Measurements from ENCODE around the gene IBA57. TPM values are rescaled to one million over a fixed set of nuclear protein-coding genes. Genes with fewer than 3 reads are reported as not detected.
A peak's percentile ranks its signal among the peaks of the same experiment; 100 is the strongest.

The IBA57 gene
- total and polyA plus RNA-seq, 4 experiments from 2014 or later, result 1.3 to 12.0 (median 6.9) TPM

DNA sequence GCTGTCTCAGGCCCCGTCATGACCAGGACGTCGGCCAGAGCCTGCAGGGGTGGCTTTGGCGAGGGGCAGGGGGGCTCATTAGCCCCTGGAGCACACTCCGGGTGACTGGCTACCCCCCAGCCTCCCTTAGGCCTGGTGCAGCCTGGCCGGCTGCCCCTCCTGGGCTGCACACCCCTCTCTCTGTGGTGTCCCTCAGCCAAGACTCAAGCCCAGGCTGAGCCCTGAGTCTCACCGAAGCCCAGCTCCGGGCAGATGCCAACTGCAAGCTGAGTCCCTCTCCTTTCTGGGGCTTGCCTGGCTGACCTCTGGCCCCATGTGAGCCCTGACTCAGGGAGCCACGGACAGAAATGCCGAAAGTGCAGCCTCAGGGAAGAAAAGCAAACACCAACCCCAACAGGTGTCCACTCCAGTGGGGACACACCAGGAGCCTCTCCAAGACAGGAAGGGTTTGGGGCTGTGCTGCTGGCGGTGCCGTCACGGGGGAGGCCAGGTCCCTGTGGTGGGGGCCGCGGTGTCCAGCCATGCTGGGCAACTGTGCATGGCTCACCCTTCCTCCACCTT is 5.3 kb upstream of the IBA57 start:
- Histone ChIP-seq H3K27ac (ENCODE audit: low read depth, low read length) (no peak overlapping the region), H3K27me3 (ENCODE audit: insufficient read depth, low read length) (no peaks in the 10 kb centered on the region), H3K9me3 (ENCODE audit: control insufficient read depth in 1 of 2, low read length in 2 of 2) (no peaks in the 10 kb centered on the region), H3K36me3 (ENCODE audit: insufficient read depth, low read length) (no peaks in the 10 kb centered on the region), H3K4me3 (ENCODE audit: low read length in 2 of 2) (no peak overlapping the region), H3K4me1 (ENCODE audit: insufficient read depth, low read length) (peaks cover 25% of the 10 kb centered on the region)
- Mint-ChIP-seq H3K4me1 (peaks cover 9 to 34% (median 21%) of the 10 kb centered on the region in 4 donors), H3K9me3 (no peaks in the 10 kb centered on the region), H3K27me3 (no peaks in the 10 kb centered on the region), H3K4me3 (no peak overlapping the region), H3K36me3 (no peaks in the 10 kb centered on the region), H3K27ac (no peak overlapping the region)
- intact Hi-C loops (cut with micrococcal nuclease), result loop anchor here (10.0 kb wide), 1 partner anchor 395 kb away; no protein-coding TSS in a partner anchor
- ChIA-PET CTCF (ENCODE audit: partially characterized antibody) (interaction anchor here (1.3 kb wide), 1 partner anchor 30 kb away, joined by 3 read pairs; no protein-coding TSS in a partner anchor), POLR2A (ENCODE audit: partially characterized antibody) (interaction anchor here (1.0 to 2.2 kb wide), 2 partner anchors 20 kb away, joined by 3 to 9 read pairs; partner anchors contain the start of gene GUK1)
- DNase-seq, result peak in 1 of 5 donors; percentile 12

DNA sequence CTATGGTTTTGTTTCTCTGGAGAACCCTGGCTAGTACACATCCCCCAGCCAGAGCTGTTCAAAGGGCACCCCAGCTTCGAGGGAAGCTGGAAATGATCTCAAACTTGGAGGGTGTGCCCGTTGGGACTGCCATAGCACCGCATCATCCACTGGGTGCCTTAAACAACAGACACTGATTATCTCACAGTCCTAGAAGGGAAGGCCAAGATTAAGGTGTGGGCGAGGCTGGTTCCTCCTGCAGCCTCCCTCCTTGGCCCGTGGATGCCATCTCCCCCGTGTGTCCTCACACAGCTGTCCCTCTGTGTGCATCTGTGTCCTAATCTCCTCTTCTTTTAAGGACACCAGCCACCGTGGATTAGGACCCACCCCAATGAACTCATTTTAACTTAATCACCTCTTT is 4.2 kb upstream of the IBA57 start:
- H3K4me3 Mint-ChIP-seq, result peak overlapping the region in 1 of 8 donors; percentile 25
- POLR2A ChIA-PET (ENCODE audit: partially characterized antibody), result interaction anchor here (1.3 to 2.2 kb wide), 2 partner anchors 19 to 21 kb away, joined by 3 to 9 read pairs; partner anchors contain the start of gene GUK1

DNA sequence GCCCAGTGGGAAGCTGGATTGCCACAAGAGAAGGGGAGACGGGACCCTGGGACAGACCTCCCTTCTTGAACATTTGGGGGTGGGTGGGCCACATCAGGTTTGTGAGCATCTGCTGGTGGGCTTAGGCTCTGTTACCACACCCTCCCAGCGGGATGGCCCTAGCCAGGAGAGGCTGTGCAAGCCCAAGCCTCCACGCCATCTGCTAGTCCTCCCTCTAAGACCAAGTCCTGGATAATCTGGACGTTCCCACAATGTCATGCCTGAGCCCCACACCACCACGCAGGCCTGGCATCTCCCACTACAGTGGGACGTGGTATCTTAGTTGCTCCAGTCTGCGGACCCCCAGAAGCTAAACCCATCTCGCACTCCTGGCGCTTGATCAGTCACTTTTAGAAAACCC is 3.7 kb upstream of the IBA57 start:
- CTCF ChIA-PET (ENCODE audit: partially characterized antibody), result interaction anchor here (0.6 to 1.3 kb wide), 3 partner anchors 9 to 298 kb away, joined by 3 read pairs; no protein-coding TSS in a partner anchor
- peaks cover 11 to 47% (median 26%) of the 10 kb centered on the region in 4 donors for H3K4me1 Mint-ChIP-seq
- no peak overlapping the region for H3K4me3 ChIP-seq (ENCODE audit: low read length in 2 of 2)
- H3K27me3 Mint-ChIP-seq, result no peaks in the 10 kb centered on the region
- H3K36me3 ChIP-seq (ENCODE audit: insufficient read depth, low read length), result no peaks in the 10 kb centered on the region
- POLR2A ChIA-PET (ENCODE audit: partially characterized antibody), result interaction anchor here (1.3 to 2.2 kb wide), 3 partner anchors 19 to 21 kb away, joined by 3 to 9 read pairs (median 4); partner anchors contain the start of gene GUK1
- H3K27ac ChIP-seq (ENCODE audit: low read depth, low read length), result no peak overlapping the region
- peak overlapping the region in 1 of 8 donors; percentile 25 for H3K4me3 Mint-ChIP-seq
- no peak for DNase-seq
- intact Hi-C loops (cut with micrococcal nuclease), result loop anchor here (10.0 kb wide), 1 partner anchor 397 kb away; no protein-coding TSS in a partner anchor
- H3K9me3 ChIP-seq (ENCODE audit: control insufficient read depth in 1 of 2, low read length in 2 of 2), result no peaks in the 10 kb centered on the region
- no peaks in the 10 kb centered on the region for H3K9me3 Mint-ChIP-seq
- H3K36me3 Mint-ChIP-seq, result peaks cover 0 to 2% of the 10 kb centered on the region in 2 donors
- peak overlapping the region in 5 of 7 donors; percentile 47 to 79 (median 68) for H3K27ac Mint-ChIP-seq
- H3K4me1 ChIP-seq (ENCODE audit: insufficient read depth, low read length), result peaks cover 31% of the 10 kb centered on the region
- H3K27me3 ChIP-seq (ENCODE audit: insufficient read depth, low read length), result no peaks in the 10 kb centered on the region

More for the DNA sequence above, 4.2 kb upstream of the IBA57 start:
- Histone ChIP-seq H3K27me3 (ENCODE audit: insufficient read depth, low read length) (no peaks in the 10 kb centered on the region), H3K36me3 (ENCODE audit: insufficient read depth, low read length) (no peaks in the 10 kb centered on the region), H3K4me1 (ENCODE audit: insufficient read depth, low read length) (peaks cover 26% of the 10 kb centered on the region), H3K27ac (ENCODE audit: low read depth, low read length) (no peak overlapping the region), H3K4me3 (ENCODE audit: low read length in 2 of 2) (no peak overlapping the region), H3K9me3 (ENCODE audit: control insufficient read depth in 1 of 2, low read length in 2 of 2) (no peaks in the 10 kb centered on the region)
- CTCF ChIA-PET (ENCODE audit: partially characterized antibody), result interaction anchor here (1.3 kb wide), 1 partner anchor 31 kb away, joined by 3 read pairs; no protein-coding TSS in a partner anchor
- peaks cover 0 to 2% of the 10 kb centered on the region in 2 donors for H3K36me3 Mint-ChIP-seq
- H3K9me3 Mint-ChIP-seq, result no peaks in the 10 kb centered on the region
- intact Hi-C loops (cut with micrococcal nuclease), result loop anchor here (10.0 kb wide), 1 partner anchor 397 kb away; no protein-coding TSS in a partner anchor
- H3K27me3 Mint-ChIP-seq, result no peaks in the 10 kb centered on the region
- peak overlapping the region in 5 of 7 donors; percentile 59 to 72 (median 68) for H3K27ac Mint-ChIP-seq
- peaks cover 7 to 42% (median 22%) of the 10 kb centered on the region in 4 donors for H3K4me1 Mint-ChIP-seq
- DNase-seq, result no peak

DNA sequence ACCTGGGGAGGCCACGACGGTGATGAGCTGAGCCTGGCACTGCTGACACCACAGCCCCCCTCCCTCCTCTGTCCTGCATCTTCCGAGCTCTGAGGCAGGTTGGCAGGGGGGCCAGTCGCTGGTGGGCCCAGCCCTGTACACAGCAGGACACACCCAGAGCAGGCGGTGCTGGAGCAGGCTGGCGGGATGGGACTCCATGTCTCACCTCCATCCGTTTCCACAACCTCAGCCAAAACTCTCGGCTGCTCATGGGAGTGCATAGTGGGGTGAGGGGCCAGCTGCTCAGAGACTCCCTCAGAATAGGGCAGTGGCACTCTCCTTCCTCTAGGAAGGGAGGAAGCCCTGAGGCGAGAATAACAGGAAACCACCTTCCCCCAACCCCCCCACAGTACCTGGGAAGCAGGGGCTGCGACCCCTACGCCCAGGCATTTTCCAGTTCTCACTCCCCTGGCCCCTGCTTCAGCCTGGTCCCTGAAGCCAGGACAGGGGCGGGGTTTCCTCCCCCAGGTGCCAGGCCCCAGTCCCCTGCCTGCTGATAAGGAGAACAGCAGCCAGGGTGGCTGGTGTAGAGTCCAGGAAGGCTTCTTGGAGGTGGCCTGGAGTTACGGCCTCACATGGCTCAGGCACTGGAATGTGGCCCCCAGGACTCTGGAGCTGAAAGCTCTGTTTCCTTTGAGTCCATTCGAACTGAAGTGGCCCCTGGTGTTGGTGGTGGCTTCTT is 3.2 kb upstream of the IBA57 start:
- H3K27me3 Mint-ChIP-seq, result no peaks in the 10 kb centered on the region
- H3K27ac ChIP-seq (ENCODE audit: low read depth, low read length), result no peak overlapping the region
- CTCF ChIA-PET (ENCODE audit: partially characterized antibody), result interaction anchor here (0.6 to 1.3 kb wide), 3 partner anchors 9 to 297 kb away, joined by 3 read pairs; no protein-coding TSS in a partner anchor
- peak in 1 of 5 donors; percentile 49 for DNase-seq
- POLR2A ChIA-PET (ENCODE audit: partially characterized antibody), result interaction anchor here (1.3 to 2.2 kb wide), 3 partner anchors 19 to 22 kb away, joined by 3 to 9 read pairs (median 4); partner anchors contain the start of gene GUK1
- peaks cover 12 to 50% (median 28%) of the 10 kb centered on the region in 4 donors for H3K4me1 Mint-ChIP-seq
- H3K4me3 ChIP-seq (ENCODE audit: low read length in 2 of 2), result no peak overlapping the region
- no peaks in the 10 kb centered on the region for H3K27me3 ChIP-seq (ENCODE audit: insufficient read depth, low read length)
- H3K36me3 ChIP-seq (ENCODE audit: insufficient read depth, low read length), result no peaks in the 10 kb centered on the region
- intact Hi-C loops (cut with micrococcal nuclease), result loop anchor here (10.0 kb wide), 1 partner anchor 398 kb away; no protein-coding TSS in a partner anchor
- H3K4me3 Mint-ChIP-seq, result no peak overlapping the region
- H3K9me3 Mint-ChIP-seq, result no peaks in the 10 kb centered on the region
- no peaks in the 10 kb centered on the region for H3K9me3 ChIP-seq (ENCODE audit: control insufficient read depth in 1 of 2, low read length in 2 of 2)
- H3K36me3 Mint-ChIP-seq, result peaks cover 0 to 2% of the 10 kb centered on the region in 2 donors
- H3K27ac Mint-ChIP-seq, result peak overlapping the region in 5 of 7 donors; percentile 15 to 70 (median 66)
- H3K4me1 ChIP-seq (ENCODE audit: insufficient read depth, low read length), result peaks cover 37% of the 10 kb centered on the region

DNA sequence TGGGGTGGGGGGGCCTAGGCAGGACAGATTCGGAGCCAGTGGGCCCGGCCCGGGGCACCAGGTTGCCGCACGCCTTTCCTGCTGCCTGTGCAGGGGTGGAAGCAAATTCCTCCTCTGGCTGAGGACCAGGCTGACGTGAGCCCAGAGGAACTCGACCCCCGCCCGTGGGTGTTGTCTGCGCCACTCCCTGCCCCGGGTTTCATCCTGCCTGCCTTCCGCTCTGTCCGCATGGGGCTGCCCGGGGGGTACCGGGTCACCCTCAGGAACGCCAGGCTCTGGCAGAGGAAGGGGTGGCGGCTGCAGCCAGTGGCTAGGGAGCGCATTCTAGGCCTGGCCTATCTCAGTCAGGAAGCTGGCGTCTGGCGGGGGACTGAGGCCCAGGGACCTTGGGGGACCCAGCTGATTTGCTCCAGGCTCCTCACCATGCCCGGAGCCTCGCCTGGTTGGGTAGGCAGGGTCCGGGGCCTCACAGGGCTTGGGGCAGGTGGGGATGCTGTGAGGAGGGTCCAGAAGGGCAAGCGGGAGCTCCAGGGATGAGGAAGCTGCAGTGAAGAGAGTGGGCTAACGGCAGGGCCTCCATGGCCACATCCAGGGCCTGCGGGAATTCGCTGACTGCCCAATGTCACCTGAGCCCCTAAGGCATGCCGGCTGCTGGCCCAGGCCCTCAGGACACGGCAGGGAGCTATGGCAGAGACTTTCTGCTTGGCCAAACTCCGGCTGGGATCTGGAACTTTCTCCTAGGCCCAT is 2.4 kb upstream of the IBA57 start:
- H3K27ac ChIP-seq (ENCODE audit: low read depth, low read length), result no peak overlapping the region
- no peaks in the 10 kb centered on the region for H3K36me3 ChIP-seq (ENCODE audit: insufficient read depth, low read length)
- H3K27ac Mint-ChIP-seq, result peak overlapping the region in 4 of 7 donors; percentile 15 to 99 (median 76)
- H3K4me3 ChIP-seq (ENCODE audit: low read length in 2 of 2), result no peak overlapping the region
- H3K9me3 Mint-ChIP-seq, result no peaks in the 10 kb centered on the region
- peak in 1 of 5 donors; percentile 44 for DNase-seq
- no peaks in the 10 kb centered on the region for H3K27me3 ChIP-seq (ENCODE audit: insufficient read depth, low read length)
- ChIA-PET CTCF (ENCODE audit: partially characterized antibody) (interaction anchor here (1.3 to 5.1 kb wide), 2 partner anchors 32 kb away, joined by 3 to 66 read pairs; no protein-coding TSS in a partner anchor), POLR2A (ENCODE audit: partially characterized antibody) (interaction anchor here (1.7 to 3.9 kb wide), 2 partner anchors 12 to 20 kb away, joined by 4 to 26 read pairs; no protein-coding TSS in a partner anchor)
- no peaks in the 10 kb centered on the region for H3K27me3 Mint-ChIP-seq
- H3K4me1 ChIP-seq (ENCODE audit: insufficient read depth, low read length), result peaks cover 38% of the 10 kb centered on the region
- peaks cover 0 to 4% of the 10 kb centered on the region in 2 donors for H3K36me3 Mint-ChIP-seq
- no peak overlapping the region for H3K4me3 Mint-ChIP-seq
- intact Hi-C loops (cut with micrococcal nuclease), result loop anchor here (10.0 kb wide), 1 partner anchor 398 kb away; no protein-coding TSS in a partner anchor
- H3K9me3 ChIP-seq (ENCODE audit: control insufficient read depth in 1 of 2, low read length in 2 of 2), result no peaks in the 10 kb centered on the region
- peaks cover 17 to 57% (median 33%) of the 10 kb centered on the region in 4 donors for H3K4me1 Mint-ChIP-seq

DNA sequence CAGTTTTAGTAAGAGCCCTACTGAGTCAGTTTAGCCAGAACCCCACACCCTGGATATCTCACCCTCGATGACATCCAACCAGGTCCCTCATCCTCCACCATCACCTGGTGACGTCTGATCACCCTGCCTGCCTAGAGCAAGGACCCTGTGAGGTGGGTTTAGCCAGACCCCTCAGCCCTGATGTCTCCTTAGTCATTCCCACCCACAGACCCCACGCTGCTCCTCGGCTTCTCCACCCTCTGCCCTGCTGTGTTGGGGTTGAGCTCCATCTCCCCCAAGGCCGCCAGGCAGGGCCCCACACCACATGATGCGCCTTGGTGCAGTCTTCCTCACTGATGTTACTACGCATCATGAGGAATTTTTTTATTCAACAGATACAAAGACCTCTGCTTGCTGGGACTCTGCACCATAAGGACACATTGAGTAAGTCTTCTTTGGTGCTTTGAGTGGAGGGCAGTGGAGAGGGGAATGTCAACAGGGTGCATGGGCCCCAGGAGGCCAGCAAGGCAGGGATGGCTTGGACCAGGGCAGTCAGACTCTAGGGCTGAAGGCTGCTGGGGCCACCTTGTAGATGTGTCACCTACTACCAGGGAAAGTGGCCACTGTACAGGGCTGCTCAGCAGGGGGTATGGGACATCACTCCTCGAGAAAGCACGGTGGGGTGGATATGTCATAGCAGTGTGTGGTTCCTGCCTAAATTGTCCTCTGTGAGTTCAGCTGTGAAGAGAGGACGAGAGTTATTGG is 1.7 kb upstream of the IBA57 start:
- no peak overlapping the region for H3K4me3 ChIP-seq (ENCODE audit: low read length in 2 of 2)
- intact Hi-C loops (cut with micrococcal nuclease), result loop anchor here (2.0 to 10.0 kb wide), 3 partner anchors 295 to 399 kb away; partner anchors contain the start of gene RNF187
- no peaks in the 10 kb centered on the region for H3K9me3 ChIP-seq (ENCODE audit: control insufficient read depth in 1 of 2, low read length in 2 of 2)
- ChIA-PET POLR2A (ENCODE audit: partially characterized antibody) (interaction anchor here (1.5 to 4.9 kb wide), 6 partner anchors 11 to 294 kb away, joined by 7 to 127 read pairs (median 19); partner anchors contain the start of genes GUK1 and MRPL55), CTCF (ENCODE audit: partially characterized antibody) (interaction anchor here (1.6 to 5.1 kb wide), 2 partner anchors 33 to 38 kb away, joined by 6 to 66 read pairs; no protein-coding TSS in a partner anchor)
- H3K36me3 ChIP-seq (ENCODE audit: insufficient read depth, low read length), result no peaks in the 10 kb centered on the region
- peak overlapping the region; percentile 96 for H3K27ac ChIP-seq (ENCODE audit: low read depth, low read length)
- H3K4me3 Mint-ChIP-seq, result peak overlapping the region in 6 of 8 donors; percentile 21 to 94 (median 62)
- H3K27me3 ChIP-seq (ENCODE audit: insufficient read depth, low read length), result no peaks in the 10 kb centered on the region
- H3K27ac Mint-ChIP-seq, result peak overlapping the region; percentile 93 to 99 (median 98)
- DNase-seq, result peak in 1 of 5 donors; percentile 19
- H3K4me1 ChIP-seq (ENCODE audit: insufficient read depth, low read length), result peaks cover 38% of the 10 kb centered on the region
- no peaks in the 10 kb centered on the region for H3K9me3 Mint-ChIP-seq
- peaks cover 20 to 62% (median 37%) of the 10 kb centered on the region in 4 donors for H3K4me1 Mint-ChIP-seq
- no peaks in the 10 kb centered on the region for H3K27me3 Mint-ChIP-seq
- H3K36me3 Mint-ChIP-seq, result peaks cover 0 to 4% of the 10 kb centered on the region in 2 donors
